KMS-11 (cell line): ENCODE results near the gene TSC22D1.

Source experiments
- H2AFZ ChIP-seq: fragments of 200-600 bp; sonication (generic); 2 replicates; pipeline ENCODE4 v1.6.1; 2016; ENCODE audit warnings: antibody characterized with exemption, mixed run types, low read depth
- H3K27ac ChIP-seq: fragments of 200-600 bp; sonication (generic); 2 replicates; pipeline ENCODE4 v1.6.1; 2016; ENCODE audit warnings: mild to moderate bottlenecking, mixed run types
- H3K27me3 ChIP-seq: fragments of 200-600 bp; sonication (generic); 2 replicates; pipeline ENCODE4 v1.6.1; 2017; ENCODE audit warnings: mild to moderate bottlenecking, low read depth, mixed run types, moderate library complexity; ENCODE audit not compliant: insufficient read depth
- H3K36me3 ChIP-seq: fragments of 200-600 bp; sonication (generic); 2 replicates; pipeline ENCODE4 v1.6.1; 2017; ENCODE audit warnings: mild to moderate bottlenecking, mixed run types; ENCODE audit not compliant: insufficient read depth
- H3K4me1 ChIP-seq: fragments of 200-600 bp; sonication (generic); 2 replicates; pipeline ENCODE4 v1.6.1; 2016; ENCODE audit warnings: mild to moderate bottlenecking, low read depth, mixed run types; ENCODE audit not compliant: poor library complexity, severe bottlenecking
- H3K4me2 ChIP-seq: fragments of 200-600 bp; sonication (generic); 2 replicates; pipeline ENCODE4 v1.7.0; 2016; ENCODE audit warnings: mild to moderate bottlenecking, mixed run types
- H3K4me3 ChIP-seq: fragments of 200-600 bp; sonication (generic); IDR thresholded peaks from 2 replicates; pipeline ENCODE4 v1.6.1; 2017; ENCODE audit warnings: low read depth, low read length, mixed read lengths; ENCODE audit not compliant: insufficient read depth
- H3K79me2 ChIP-seq: fragments of 200-600 bp; sonication (generic); 2 replicates; pipeline ENCODE4 v1.6.1; 2016; ENCODE audit warnings: low read depth, mixed run types; ENCODE audit not compliant: insufficient read depth
- H3K9ac ChIP-seq: fragments of 200-600 bp; sonication (generic); 2 replicates; pipeline ENCODE4 v1.6.1; 2016; ENCODE audit warnings: mild to moderate bottlenecking, mixed run types
- H4K20me1 ChIP-seq: fragments of 200-600 bp; sonication (generic); 2 replicates; pipeline ENCODE4 v1.6.1; 2016; ENCODE audit warnings: mild to moderate bottlenecking, mixed run types; ENCODE audit not compliant: insufficient read depth
- TF ChIP-seq, protein P1 (sequence below): fragments of 200-600 bp; sonication (generic); conservative IDR thresholded peaks from 2 replicates; pipeline ENCODE4 v1.6.1; 2017; ENCODE audit warnings: low read depth, mild to moderate bottlenecking, antibody characterized with exemption, low read length, moderate library complexity, mixed read lengths

TSC22D1 gene

DNA sequence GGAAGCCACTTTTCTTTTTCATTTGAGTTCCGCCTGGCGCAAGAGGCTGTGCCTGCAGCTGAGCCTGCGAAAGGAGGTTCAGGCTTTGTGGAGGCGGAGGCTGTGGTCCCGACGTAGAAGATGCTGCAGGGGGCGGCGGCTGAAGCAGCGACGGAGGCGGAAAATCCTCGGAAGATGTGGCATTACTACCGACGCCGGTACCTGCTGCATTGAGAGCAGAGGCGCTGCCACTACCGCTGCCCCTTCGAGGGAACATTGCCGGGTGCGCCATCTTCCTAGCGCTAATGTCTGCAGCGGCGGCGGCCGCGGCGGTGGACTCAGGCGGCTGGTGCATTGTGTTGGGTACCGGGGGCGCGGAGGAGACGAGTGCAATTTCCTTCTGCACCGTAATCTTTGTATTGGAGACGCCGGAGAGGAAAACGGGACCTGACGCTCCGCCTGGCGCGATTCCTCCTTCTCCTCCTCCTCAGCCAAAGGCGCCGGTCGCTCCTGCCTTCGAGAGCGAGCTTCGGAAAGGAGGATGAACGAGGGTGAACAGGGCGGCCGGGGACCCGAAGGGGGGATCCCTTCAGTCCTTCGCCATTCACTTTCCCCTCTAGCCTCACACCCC is at the start of gene TSC22D1:
Gene TSC22D1 (minus strand): TSS at position 590 of the 610 bp plus-strand sequence. CDS start 256 bp downstream, at position 334.
- Histone ChIP-seq H3K4me1 (peaks cover 42% of the 10 kb centered on the region), H3K4me3 (no peak within 1 kb of the TSS), H3K27ac (peak within 1 kb of the TSS; percentile 99), H3K4me2 (peak within 1 kb of the TSS; percentile 71), H3K79me2 (peaks cover 12% of the 10 kb centered on the region; the same call in 1 of the 2 replicates), H3K9ac (peak within 1 kb of the TSS; percentile 99; the same call in 1 of the 2 replicates), H3K36me3 (no peaks in the 10 kb centered on the region), H3K27me3 (no peaks in the 10 kb centered on the region), H4K20me1 (no peaks in the 10 kb centered on the region), H2AFZ (peak within 1 kb of the TSS; percentile 59; the same call in 1 of the 2 replicates)
- TF ChIP-seq, protein P1, sequence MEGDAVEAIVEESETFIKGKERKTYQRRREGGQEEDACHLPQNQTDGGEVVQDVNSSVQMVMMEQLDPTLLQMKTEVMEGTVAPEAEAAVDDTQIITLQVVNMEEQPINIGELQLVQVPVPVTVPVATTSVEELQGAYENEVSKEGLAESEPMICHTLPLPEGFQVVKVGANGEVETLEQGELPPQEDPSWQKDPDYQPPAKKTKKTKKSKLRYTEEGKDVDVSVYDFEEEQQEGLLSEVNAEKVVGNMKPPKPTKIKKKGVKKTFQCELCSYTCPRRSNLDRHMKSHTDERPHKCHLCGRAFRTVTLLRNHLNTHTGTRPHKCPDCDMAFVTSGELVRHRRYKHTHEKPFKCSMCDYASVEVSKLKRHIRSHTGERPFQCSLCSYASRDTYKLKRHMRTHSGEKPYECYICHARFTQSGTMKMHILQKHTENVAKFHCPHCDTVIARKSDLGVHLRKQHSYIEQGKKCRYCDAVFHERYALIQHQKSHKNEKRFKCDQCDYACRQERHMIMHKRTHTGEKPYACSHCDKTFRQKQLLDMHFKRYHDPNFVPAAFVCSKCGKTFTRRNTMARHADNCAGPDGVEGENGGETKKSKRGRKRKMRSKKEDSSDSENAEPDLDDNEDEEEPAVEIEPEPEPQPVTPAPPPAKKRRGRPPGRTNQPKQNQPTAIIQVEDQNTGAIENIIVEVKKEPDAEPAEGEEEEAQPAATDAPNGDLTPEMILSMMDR = no peak

DNA sequence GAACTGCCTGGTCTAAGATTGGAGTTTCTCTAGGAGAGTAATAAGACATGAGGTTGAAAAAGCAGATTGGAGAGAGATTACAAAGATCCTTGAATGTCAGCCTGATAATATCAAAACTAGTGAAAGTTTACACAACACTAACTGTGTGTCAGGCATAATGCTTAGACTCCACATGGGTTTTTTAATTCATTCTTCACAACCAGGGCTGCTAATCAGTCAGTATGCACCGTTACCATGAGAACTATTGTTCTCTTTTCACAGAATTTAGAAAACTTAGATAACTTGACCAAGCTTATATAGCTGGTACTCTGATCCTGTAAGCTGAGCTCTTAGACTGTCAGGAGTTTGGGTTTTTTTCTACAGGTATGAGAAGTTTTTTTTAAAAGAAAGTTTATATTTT is 46.6 kb upstream of the TSC22D1 start:
- no peaks in the 10 kb centered on the region for H3K79me2 ChIP-seq
- H3K27me3 ChIP-seq = no peaks in the 10 kb centered on the region
- no peak overlapping the region for H2AFZ ChIP-seq
- peaks cover 11% of the 10 kb centered on the region for H3K4me1 ChIP-seq
- H3K27ac ChIP-seq = no peak overlapping the region
- H4K20me1 ChIP-seq = no peaks in the 10 kb centered on the region
- H3K4me2 ChIP-seq = no peak overlapping the region
- H3K36me3 ChIP-seq = no peaks in the 10 kb centered on the region
- TF ChIP-seq, protein P1 = no peak
- no peak overlapping the region for H3K9ac ChIP-seq
- no peak overlapping the region for H3K4me3 ChIP-seq

DNA sequence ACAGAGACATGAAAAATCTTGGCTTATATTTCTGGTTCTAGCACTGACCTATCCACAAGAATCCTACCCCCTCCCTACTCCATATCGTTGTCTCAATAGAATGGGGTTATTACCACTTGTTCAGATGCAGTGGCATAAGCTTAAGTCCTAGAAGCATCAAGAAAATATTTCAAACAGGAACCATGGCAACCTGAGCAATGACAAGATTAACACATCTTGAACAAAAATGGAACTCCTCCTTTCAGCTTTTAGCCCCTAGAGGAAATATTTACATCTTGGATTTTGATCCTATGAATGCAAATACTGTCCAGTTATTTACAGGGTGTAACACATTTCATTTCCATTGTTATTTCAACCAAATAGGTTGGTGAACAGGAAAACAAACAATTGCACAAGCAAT is 46.1 kb upstream of the TSC22D1 start:
- TF ChIP-seq, protein P1 = no peak
- no peaks in the 10 kb centered on the region for H3K79me2 ChIP-seq
- no peak overlapping the region for H3K9ac ChIP-seq
- H2AFZ ChIP-seq = no peak overlapping the region
- peaks cover 14% of the 10 kb centered on the region for H3K4me1 ChIP-seq
- H3K4me2 ChIP-seq = no peak overlapping the region
- no peak overlapping the region for H3K4me3 ChIP-seq
- H3K36me3 ChIP-seq = no peaks in the 10 kb centered on the region
- no peaks in the 10 kb centered on the region for H3K27me3 ChIP-seq
- no peaks in the 10 kb centered on the region for H4K20me1 ChIP-seq
- H3K27ac ChIP-seq = no peak overlapping the region

DNA sequence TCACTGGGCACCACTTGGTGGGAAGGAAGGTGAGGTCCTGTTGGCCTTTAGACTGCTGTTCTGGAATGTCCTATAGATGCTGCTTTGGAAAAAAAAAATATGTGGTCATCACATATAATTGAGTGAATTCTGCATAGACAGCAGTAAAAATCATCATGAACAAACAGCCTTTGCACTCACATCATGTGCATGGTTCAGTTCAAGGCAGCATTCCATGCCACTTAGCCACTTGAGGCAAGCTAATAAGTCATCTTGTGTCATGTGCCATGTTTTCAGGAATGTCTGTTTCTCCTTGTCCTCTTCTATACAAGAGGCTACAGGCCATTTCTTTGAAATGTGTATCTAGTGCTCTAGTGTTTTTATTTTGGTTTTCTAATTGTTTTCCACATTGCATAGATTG is 43.9 kb upstream of the TSC22D1 start:
- Histone ChIP-seq H3K4me3 (no peak overlapping the region), H3K36me3 (no peaks in the 10 kb centered on the region), H3K27me3 (no peaks in the 10 kb centered on the region), H3K79me2 (no peaks in the 10 kb centered on the region), H3K27ac (no peak overlapping the region), H3K4me1 (peaks cover 14% of the 10 kb centered on the region), H2AFZ (no peak overlapping the region), H3K9ac (no peak overlapping the region), H4K20me1 (no peaks in the 10 kb centered on the region), H3K4me2 (no peak overlapping the region)
- TF ChIP-seq, protein P1 = no peak
